Hepatocyte (in vitro differentiated cells): ENCODE measurements around the gene DOCK4. TPM values are rescaled to one million over a fixed set of nuclear protein-coding genes. Genes with fewer than 3 reads are reported as not detected.

ENCODE experiments used
- DNase-seq: peaks from one replicate; pipeline ENCODE4 v3.0.0-alpha.2; 2016; ENCODE audit warnings: low spot score
- H2AFZ ChIP-seq: fragments of 200-600 bp; sonication (generic); 2 replicates; pipeline ENCODE4 v1.6.0; 2016; ENCODE audit warnings: antibody characterized with exemption, mild to moderate bottlenecking
- H3K27ac ChIP-seq: fragments of 200-600 bp; sonication (generic); 2 replicates; pipeline ENCODE4 v1.5.1; 2016; ENCODE audit warnings: mild to moderate bottlenecking
- H3K27me3 ChIP-seq: fragments of 200-600 bp; sonication (generic); 2 replicates; pipeline ENCODE4 v1.6.1; 2016
- H3K36me3 ChIP-seq: fragments of 200-600 bp; sonication (generic); replicated peaks from 2 replicates; pipeline ENCODE4 v1.5.1; 2016; ENCODE audit warnings: low read depth; ENCODE audit not compliant: insufficient read depth
- H3K4me1 ChIP-seq: fragments of 200-600 bp; sonication (generic); 2 replicates; pipeline ENCODE4 v1.5.1; 2016; ENCODE audit warnings: mild to moderate bottlenecking, moderate library complexity; ENCODE audit not compliant: insufficient read depth
- H3K4me2 ChIP-seq: fragments of 200-600 bp; sonication (generic); 2 replicates; pipeline ENCODE4 v1.6.0; 2016
- H3K4me3 ChIP-seq: fragments of 200-600 bp; sonication (generic); 2 replicates; pipeline ENCODE4 v1.5.1; 2016; ENCODE audit warnings: mild to moderate bottlenecking
- H3K79me2 ChIP-seq: fragments of 200-600 bp; sonication (generic); 2 replicates; pipeline ENCODE4 v1.6.0; 2017; ENCODE audit warnings: mild to moderate bottlenecking
- H3K9me2 ChIP-seq: fragments of 200-600 bp; sonication (generic); replicated peaks from 2 replicates; pipeline ENCODE4 v1.6.0; 2017; ENCODE audit warnings: mild to moderate bottlenecking; ENCODE audit not compliant: insufficient read depth
- H3K9me3 ChIP-seq: fragments of 200-600 bp; sonication (generic); 2 replicates; pipeline ENCODE4 v1.5.1; 2016; ENCODE audit warnings: low read depth, mild to moderate bottlenecking
- H4K20me1 ChIP-seq: fragments of 200-600 bp; sonication (generic); 2 replicates; pipeline ENCODE4 v1.6.0; 2016; ENCODE audit warnings: mild to moderate bottlenecking; ENCODE audit not compliant: insufficient read depth, poor library complexity, severe bottlenecking
- EZH2 ChIP-seq: fragments of 200-600 bp; sonication (generic); IDR thresholded peaks from 2 replicates; pipeline ENCODE4 v1.6.1; 2016; ENCODE audit warnings: antibody characterized with exemption, mild to moderate bottlenecking, borderline replicate concordance
- EZH2phosphoT487 ChIP-seq: fragments of 200-600 bp; sonication (generic); IDR thresholded peaks from one replicate; pipeline ENCODE4 v1.6.1; 2018; ENCODE audit warnings: antibody characterized with exemption, mild to moderate bottlenecking, low read depth, moderate library complexity; ENCODE audit not compliant: unreplicated experiment, severe bottlenecking
- WGBS: methylation state at CpG from one replicate; pipeline ENCODE4 v1.1.6; 2016; ENCODE audit warnings: low lambda C conversion rate; ENCODE audit errors: missing lambda C conversion rate; 5-methylcytosine and 5-hydroxymethylcytosine counted together
- polyA plus RNA-seq: library from polyadenylated mRNA; unstranded; fragments of >200 nt; fragmentation: Nextera tagmentation; extraction: Ambion mirVana; gene quantifications from 2 replicates; pipeline ENCODE4 v1.2.1, GENCODE V29; 2016
- total RNA-seq: library from RNA; depleted of rRNA; stranded (reverse); fragments of >200 nt; gene quantifications from 2 replicates; pipeline ENCODE4 v1.2.3, GENCODE V29; 2014
- TF ChIP-seq, protein P1 (sequence below): fragments of 200-600 bp; sonication (generic); IDR thresholded peaks from 2 replicates; pipeline ENCODE4 v1.5.1; 2016; ENCODE audit warnings: antibody characterized with exemption, mild to moderate bottlenecking; ENCODE audit not compliant: poor library complexity

The DOCK4 gene
- total and polyA plus RNA-seq, 2 experiments from 2014 or later, result 4.4 to 22.9 TPM

- Histone ChIP-seq H4K20me1 (no peaks in the 10 kb centered on the region), H3K27me3 (no peaks in the 10 kb centered on the region), H3K4me1 (peaks cover 5% of the 10 kb centered on the region), H3K79me2 (no peaks in the 10 kb centered on the region), H3K9me2 (no peaks in the 10 kb centered on the region), H3K27ac (no peak overlapping the region), H3K4me3 (no peak overlapping the region), H3K4me2 (no peak overlapping the region), H3K9me3 (no peaks in the 10 kb centered on the region), H2AFZ (no peak overlapping the region), H3K36me3 (no peaks in the 10 kb centered on the region)
- TF ChIP-seq EZH2, result no peak
- TF ChIP-seq, protein P1, sequence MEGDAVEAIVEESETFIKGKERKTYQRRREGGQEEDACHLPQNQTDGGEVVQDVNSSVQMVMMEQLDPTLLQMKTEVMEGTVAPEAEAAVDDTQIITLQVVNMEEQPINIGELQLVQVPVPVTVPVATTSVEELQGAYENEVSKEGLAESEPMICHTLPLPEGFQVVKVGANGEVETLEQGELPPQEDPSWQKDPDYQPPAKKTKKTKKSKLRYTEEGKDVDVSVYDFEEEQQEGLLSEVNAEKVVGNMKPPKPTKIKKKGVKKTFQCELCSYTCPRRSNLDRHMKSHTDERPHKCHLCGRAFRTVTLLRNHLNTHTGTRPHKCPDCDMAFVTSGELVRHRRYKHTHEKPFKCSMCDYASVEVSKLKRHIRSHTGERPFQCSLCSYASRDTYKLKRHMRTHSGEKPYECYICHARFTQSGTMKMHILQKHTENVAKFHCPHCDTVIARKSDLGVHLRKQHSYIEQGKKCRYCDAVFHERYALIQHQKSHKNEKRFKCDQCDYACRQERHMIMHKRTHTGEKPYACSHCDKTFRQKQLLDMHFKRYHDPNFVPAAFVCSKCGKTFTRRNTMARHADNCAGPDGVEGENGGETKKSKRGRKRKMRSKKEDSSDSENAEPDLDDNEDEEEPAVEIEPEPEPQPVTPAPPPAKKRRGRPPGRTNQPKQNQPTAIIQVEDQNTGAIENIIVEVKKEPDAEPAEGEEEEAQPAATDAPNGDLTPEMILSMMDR, result no peak
- no peak for TF ChIP-seq EZH2phosphoT487
- WGBS, result 86% methylated on average over 3 of the region's 3 CpGs
- DNase-seq, result no peak
Measured at GRCh38 chr7:111990643-111991042, 215.6 kb downstream of the DOCK4 start.

GRCh38 chr7:111987886-111988285 lies 218.3 kb downstream of the DOCK4 start:
- no peak for DNase-seq
- WGBS, result 84% methylated on average over 1 of the region's 1 CpG
- H3K9me3 ChIP-seq, result no peaks in the 10 kb centered on the region
- H3K36me3 ChIP-seq, result no peaks in the 10 kb centered on the region
- peaks cover 5% of the 10 kb centered on the region for H3K4me1 ChIP-seq
- no peak overlapping the region for H3K4me3 ChIP-seq
- no peaks in the 10 kb centered on the region for H4K20me1 ChIP-seq
- no peak overlapping the region for H3K27ac ChIP-seq
- no peak overlapping the region for H2AFZ ChIP-seq
- H3K27me3 ChIP-seq, result no peaks in the 10 kb centered on the region
- H3K79me2 ChIP-seq, result no peaks in the 10 kb centered on the region
- no peak overlapping the region for H3K4me2 ChIP-seq
- no peak for TF ChIP-seq EZH2phosphoT487
- no peak for TF ChIP-seq EZH2
- TF ChIP-seq, protein P1, result no peak
- no peaks in the 10 kb centered on the region for H3K9me2 ChIP-seq

DNA sequence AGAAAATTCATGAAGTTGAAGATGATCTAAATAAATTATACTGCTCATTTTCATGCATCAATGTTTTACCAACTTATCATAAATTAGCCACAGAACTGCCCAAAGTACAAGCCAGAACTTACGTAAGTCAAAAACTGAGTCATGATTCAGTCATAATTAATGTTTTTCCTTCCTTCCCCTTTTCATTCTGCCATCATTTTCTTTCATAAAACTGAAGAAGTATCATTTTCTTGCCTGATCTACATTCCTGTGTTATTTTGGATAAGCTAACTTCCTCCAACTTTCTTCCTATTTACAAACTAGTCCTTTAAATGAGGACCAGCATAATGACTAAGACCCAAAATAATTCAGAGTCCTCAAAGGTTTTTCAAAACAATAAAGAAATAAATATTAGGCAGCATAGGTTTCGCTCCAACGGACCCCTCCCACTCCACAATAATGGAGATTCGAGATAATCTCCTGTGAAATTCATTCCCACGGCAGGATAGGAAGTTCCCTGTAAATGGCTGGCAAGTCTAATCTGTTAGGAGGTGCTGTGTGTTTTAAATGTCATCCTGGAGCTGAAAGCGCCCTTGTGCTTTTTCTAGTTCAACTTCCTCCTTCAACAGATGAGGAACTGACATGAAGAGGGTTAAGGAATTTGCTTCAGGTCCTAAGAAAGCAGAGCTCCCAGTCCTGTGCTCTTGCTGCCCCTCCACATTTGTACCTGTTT lies 218.9 kb downstream of the DOCK4 start:
- DNase-seq, result no peak

More for the DNA sequence above, 218.9 kb downstream of the DOCK4 start:
- H3K36me3 ChIP-seq, result no peaks in the 10 kb centered on the region
- H3K4me1 ChIP-seq, result no peaks in the 10 kb centered on the region
- no peaks in the 10 kb centered on the region for H3K27me3 ChIP-seq
- H2AFZ ChIP-seq, result no peak overlapping the region
- H4K20me1 ChIP-seq, result no peaks in the 10 kb centered on the region
- H3K27ac ChIP-seq, result no peak overlapping the region
- WGBS, result 46% methylated on average over 6 of the region's 6 CpGs
- no peak overlapping the region for H3K4me2 ChIP-seq
- H3K9me3 ChIP-seq, result no peaks in the 10 kb centered on the region
- no peak overlapping the region for H3K4me3 ChIP-seq
- no peaks in the 10 kb centered on the region for H3K79me2 ChIP-seq
- no peaks in the 10 kb centered on the region for H3K9me2 ChIP-seq
- no peak for TF ChIP-seq EZH2
- TF ChIP-seq, protein P1, result no peak
- TF ChIP-seq EZH2phosphoT487, result no peak
